PC-3 (cell line): ENCODE results near the gene KLF4. TPM values are rescaled to one million over a fixed set of nuclear protein-coding genes. Genes with fewer than 3 reads are reported as not detected.

Source experiments
- ATAC-seq: fragments of 200-7000 bp; cut with Tn5 transposase; 2 replicates; pipeline ENCODE4 v1.9.1; 2020; ENCODE audit warnings: mild to moderate bottlenecking, moderate library complexity
- BruUV-seq: library from RNA; stranded (reverse); fragments of 400-500 nt; replicated peaks from 2 replicates; lab custom pipeline; 2021; lab: Mats Ljungman, UMichigan
- CTCF ChIA-PET: fragments of 300-600 bp; sonication (Branson Sonifier 250); formaldehyde crosslinking; loops from one replicate; lab custom pipeline; 2022; ENCODE audit warnings: antibody characterized with exemption; lab: Charles Lee
- POLR2A ChIA-PET: fragments of 300-600 bp; sonication (Branson Sonifier 250); formaldehyde crosslinking; loops from one replicate; lab custom pipeline; 2022; ENCODE audit warnings: antibody characterized with exemption; ENCODE audit not compliant: unreplicated experiment; lab: Charles Lee
- DNase-seq: peaks from one replicate; pipeline ENCODE4 v3.0.0-alpha.2; 2015
- H2AFZ ChIP-seq: fragments of 300-600 bp; sonication (generic); 2 replicates; pipeline ENCODE4 v1.6.0; 2016; ENCODE audit warnings: antibody characterized with exemption, low read length
- H3F3A ChIP-seq: fragments of 300-600 bp; sonication (generic); one replicate; pipeline ENCODE4 v1.6.0; 2017; ENCODE audit warnings: antibody characterized with exemption, low read length, control low read depth, mild to moderate bottlenecking; ENCODE audit not compliant: unreplicated experiment
- H3K27ac ChIP-seq: fragments of 300-600 bp; sonication (generic); 2 replicates; pipeline ENCODE4 v1.5.1; 2016; ENCODE audit warnings: mild to moderate bottlenecking, low read length
- H3K27me3 ChIP-seq: fragments of 300-600 bp; sonication (generic); 2 replicates; pipeline ENCODE4 v1.6.1; 2016; ENCODE audit warnings: low read length, mixed read lengths
- H3K36me3 ChIP-seq: fragments of 300-600 bp; sonication (generic); 2 replicates; pipeline ENCODE4 v1.6.1; 2016; ENCODE audit warnings: low read depth, mixed run types, low read length, mixed read lengths
- H3K4me1 ChIP-seq: fragments of 300-600 bp; sonication (generic); 2 replicates; pipeline ENCODE4 v1.5.1; 2016; ENCODE audit warnings: low read length; ENCODE audit not compliant: insufficient read depth
- H3K4me2 ChIP-seq: fragments of 300-600 bp; sonication (generic); 2 replicates; pipeline ENCODE4 v1.6.0; 2016; ENCODE audit warnings: low read length
- H3K4me3 ChIP-seq: fragments of 300-600 bp; sonication (generic); 2 replicates; pipeline ENCODE4 v1.5.1; 2016; ENCODE audit warnings: mild to moderate bottlenecking, low read length, mixed read lengths
- H3K79me2 ChIP-seq: fragments of 300-600 bp; sonication (generic); 2 replicates; pipeline ENCODE4 v1.6.1; 2017; ENCODE audit warnings: low read length, mixed read lengths
- H3K9ac ChIP-seq: fragments of 300-600 bp; sonication (generic); 2 replicates; pipeline ENCODE4 v1.6.0; 2016; ENCODE audit warnings: mild to moderate bottlenecking, low read length
- H3K9me2 ChIP-seq: fragments of 300-600 bp; sonication (generic); replicated peaks from 2 replicates; pipeline ENCODE4 v1.6.1; 2016; ENCODE audit warnings: mixed run types, low read length, mixed read lengths
- H3K9me3 ChIP-seq: fragments of 300-600 bp; sonication (generic); 2 replicates; pipeline ENCODE4 v1.6.1; 2016; ENCODE audit warnings: low read length, mixed read lengths
- H4K20me1 ChIP-seq: fragments of 300-600 bp; sonication (generic); 2 replicates; pipeline ENCODE4 v1.6.1; 2016; ENCODE audit warnings: low read length, mixed read lengths
- EZH2 ChIP-seq: fragments of 300-600 bp; sonication (generic); IDR thresholded peaks from one replicate; pipeline ENCODE4 v1.6.1; 2017; ENCODE audit warnings: antibody characterized with exemption, mild to moderate bottlenecking, low read length; ENCODE audit not compliant: unreplicated experiment
- EZH2phosphoT487 ChIP-seq: fragments of 300-600 bp; sonication (generic); IDR thresholded peaks from 2 replicates; pipeline ENCODE4 v1.6.1; 2018; ENCODE audit warnings: mild to moderate bottlenecking, antibody characterized with exemption, low read length, borderline replicate concordance
- intact Hi-C: fragments of 100-400 bp; cut with micrococcal nuclease; formaldehyde crosslinking; loops from 2 replicates; pipeline ENCODE4 v1.9.0; 2023
- total RNA-seq: library from RNA; depleted of rRNA; stranded (reverse); fragments of >200 nt; gene quantifications from 2 replicates; pipeline ENCODE4 v1.2.3, GENCODE V29; 2014
- TF ChIP-seq, protein P1 (sequence below): fragments of 300-600 bp; sonication (generic); conservative IDR thresholded peaks from 2 replicates; pipeline ENCODE4 v1.5.1; 2017; ENCODE audit warnings: antibody characterized with exemption, low read depth, mild to moderate bottlenecking, low read length

Gene KLF4
- total RNA-seq, 1 experiment from 2014 or later, result 55.1 TPM

DNA sequence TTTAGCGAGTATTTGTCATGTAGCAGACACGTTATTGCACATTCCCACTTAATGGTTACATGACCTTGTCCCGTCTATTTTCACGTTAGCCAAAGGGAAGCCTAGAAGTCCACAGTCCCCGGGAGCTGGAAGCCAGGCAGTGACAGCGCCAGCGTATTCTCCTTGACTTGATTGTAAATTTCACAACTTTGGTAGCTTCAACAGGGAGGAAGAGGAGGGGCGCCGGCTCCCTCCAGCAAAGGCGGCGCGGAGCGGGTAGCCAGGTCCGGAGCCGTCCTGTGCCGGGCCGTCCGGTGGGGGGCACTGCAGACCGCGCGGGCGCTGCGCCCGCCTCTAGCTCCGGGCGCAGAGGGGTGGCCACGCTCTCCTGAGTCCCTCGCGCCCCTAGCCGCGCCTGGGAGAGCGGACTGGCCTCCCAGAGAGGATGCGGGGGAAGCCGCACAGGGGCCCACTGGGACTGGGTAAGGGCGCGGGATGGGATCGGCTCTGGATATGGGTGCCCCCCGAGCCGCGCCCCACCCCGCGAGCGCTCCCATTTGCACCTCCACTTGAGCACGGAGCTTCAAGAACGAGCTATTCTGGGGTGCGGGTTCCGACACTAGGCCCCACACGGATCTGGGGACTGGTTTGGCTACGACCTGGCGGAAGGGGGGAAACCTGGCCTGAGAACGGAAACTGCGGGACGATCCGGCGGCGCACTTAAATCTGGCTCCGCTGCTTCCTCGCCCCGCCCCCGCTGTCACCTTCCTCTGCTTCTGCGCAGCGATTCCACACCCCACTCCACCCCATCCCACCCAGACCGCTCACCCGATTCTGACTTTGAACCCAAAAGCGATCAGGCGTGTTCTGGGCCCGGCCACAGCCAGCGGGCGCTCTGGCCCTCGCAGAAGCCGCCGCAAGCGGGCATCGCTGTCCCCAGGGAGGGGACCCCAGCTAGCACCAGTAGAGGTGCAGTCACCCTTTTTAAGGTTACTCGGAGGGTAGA is 23.8 kb downstream of the KLF4 start:
- H4K20me1 ChIP-seq, result no peaks in the 10 kb centered on the region
- H3K79me2 ChIP-seq, result no peaks in the 10 kb centered on the region
- H3F3A ChIP-seq, result no peaks in the 10 kb centered on the region
- ATAC-seq (peak; percentile 94), DNase-seq (peak; percentile 55)
- no peaks in the 10 kb centered on the region for H3K9me2 ChIP-seq
- CTCF ChIA-PET, result interaction anchor here (0.5 to 0.7 kb wide), 2 partner anchors 169 to 951 kb away, joined by 3 to 4 read pairs; no protein-coding TSS in a partner anchor
- H3K27me3 ChIP-seq, result no peaks in the 10 kb centered on the region
- 0 out of 2 replicates have a peak, but pooled peaks cover 4% of the 10 kb centered on the region for H3K4me1 ChIP-seq
- peak overlapping the region; percentile 85 for H3K4me3 ChIP-seq
- POLR2A ChIA-PET, result interaction anchor here (0.7 kb wide), 1 partner anchor 24 kb away, joined by 3 read pairs; no protein-coding TSS in a partner anchor
- H3K9me3 ChIP-seq, result no peaks in the 10 kb centered on the region
- intact Hi-C loops, result loop anchor here (1.0 to 5.0 kb wide), 2 partner anchors 807 to 1100 kb away; no protein-coding TSS in a partner anchor
- H2AFZ ChIP-seq, result peak overlapping the region; percentile 99
- peak overlapping the region; percentile 97 for H3K4me2 ChIP-seq
- no peak overlapping the region for H3K27ac ChIP-seq
- no peaks in the 10 kb centered on the region for H3K36me3 ChIP-seq
- H3K9ac ChIP-seq, result peak overlapping the region; percentile 82
- TF ChIP-seq EZH2 (no peak), EZH2phosphoT487 (no peak)
- TF ChIP-seq, protein P1, sequence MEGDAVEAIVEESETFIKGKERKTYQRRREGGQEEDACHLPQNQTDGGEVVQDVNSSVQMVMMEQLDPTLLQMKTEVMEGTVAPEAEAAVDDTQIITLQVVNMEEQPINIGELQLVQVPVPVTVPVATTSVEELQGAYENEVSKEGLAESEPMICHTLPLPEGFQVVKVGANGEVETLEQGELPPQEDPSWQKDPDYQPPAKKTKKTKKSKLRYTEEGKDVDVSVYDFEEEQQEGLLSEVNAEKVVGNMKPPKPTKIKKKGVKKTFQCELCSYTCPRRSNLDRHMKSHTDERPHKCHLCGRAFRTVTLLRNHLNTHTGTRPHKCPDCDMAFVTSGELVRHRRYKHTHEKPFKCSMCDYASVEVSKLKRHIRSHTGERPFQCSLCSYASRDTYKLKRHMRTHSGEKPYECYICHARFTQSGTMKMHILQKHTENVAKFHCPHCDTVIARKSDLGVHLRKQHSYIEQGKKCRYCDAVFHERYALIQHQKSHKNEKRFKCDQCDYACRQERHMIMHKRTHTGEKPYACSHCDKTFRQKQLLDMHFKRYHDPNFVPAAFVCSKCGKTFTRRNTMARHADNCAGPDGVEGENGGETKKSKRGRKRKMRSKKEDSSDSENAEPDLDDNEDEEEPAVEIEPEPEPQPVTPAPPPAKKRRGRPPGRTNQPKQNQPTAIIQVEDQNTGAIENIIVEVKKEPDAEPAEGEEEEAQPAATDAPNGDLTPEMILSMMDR, result peak; percentile 73
- no TSS peak for BruUV-seq

DNA sequence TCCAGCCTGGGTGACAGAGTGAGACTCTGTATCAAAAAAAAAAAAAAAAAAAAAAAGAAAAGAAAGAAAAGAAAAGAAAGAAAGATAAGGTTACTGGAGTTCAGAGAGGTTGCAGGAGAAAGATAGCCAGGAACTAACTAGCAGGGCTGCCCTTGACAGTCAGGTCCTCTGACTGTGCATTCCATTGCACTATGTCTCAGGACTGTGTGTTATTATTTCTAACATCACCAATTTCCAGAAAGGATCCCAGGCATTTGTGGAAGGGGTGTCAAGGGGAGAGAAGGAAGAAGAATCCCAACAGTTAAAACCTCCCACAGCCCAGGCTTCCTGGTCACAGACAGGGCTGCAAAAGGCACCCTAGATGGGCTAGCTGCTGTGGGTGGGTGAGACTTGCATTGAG is 25.1 kb downstream of the KLF4 start:
- Histone ChIP-seq H3K79me2 (no peaks in the 10 kb centered on the region), H3K4me2 (no peak overlapping the region), H3F3A (no peaks in the 10 kb centered on the region), H3K4me3 (no peak overlapping the region), H3K9me2 (no peaks in the 10 kb centered on the region), H3K9me3 (no peaks in the 10 kb centered on the region), H3K27ac (no peak overlapping the region), H3K4me1 (0 out of 2 replicates have a peak, but pooled peaks cover 4% of the 10 kb centered on the region), H3K36me3 (no peaks in the 10 kb centered on the region), H2AFZ (no peak overlapping the region), H3K27me3 (no peaks in the 10 kb centered on the region), H4K20me1 (no peaks in the 10 kb centered on the region), H3K9ac (no peak overlapping the region)
- ChIA-PET CTCF (no interaction called here), POLR2A (no interaction called here)
- TF ChIP-seq, protein P1, result no peak
- TF ChIP-seq EZH2, result no peak
- TF ChIP-seq EZH2phosphoT487, result no peak
- BruUV-seq, result no TSS peak
- intact Hi-C loops, result no loop called here
- DNase-seq (no peak), ATAC-seq (no peak)
